Mesenchymal stem cell (in vitro differentiated cells and primary cell): Measurements from ENCODE around the gene ARL10.

Experiments
- DNase-seq: peaks from one replicate; pipeline ENCODE4 v3.0.0-alpha.2; 2013
- H2AFZ ChIP-seq: one replicate; pipeline ENCODE4 v1.6.1; 2013; ENCODE audit warnings: low read depth, mild to moderate bottlenecking, control low read depth, inconsistent platforms, low read length, moderate library complexity
- H2AK5ac ChIP-seq: 2 replicates; pipeline ENCODE4 v1.6.1; 2013; ENCODE audit warnings: low read length, moderate library complexity, mild to moderate bottlenecking, inconsistent platforms; ENCODE audit not compliant: severe bottlenecking
- H2BK120ac ChIP-seq: one replicate; pipeline ENCODE4 v1.6.1; 2013; ENCODE audit warnings: low read depth, mild to moderate bottlenecking, inconsistent platforms, low read length, moderate library complexity
- H2BK12ac ChIP-seq, 2 experiments: one replicate each; pipeline ENCODE4 v1.6.1; 2013; ENCODE audit warnings: inconsistent platforms in 2 of 2, low read length in 2 of 2, mild to moderate bottlenecking in 2 of 2, moderate library complexity in 2 of 2, control low read depth in 1 of 2
- H2BK15ac ChIP-seq: one replicate; pipeline ENCODE4 v1.6.1; 2013; ENCODE audit warnings: mild to moderate bottlenecking, low read depth, inconsistent platforms; ENCODE audit not compliant: poor library complexity, severe bottlenecking
- H2BK5ac ChIP-seq: 2 replicates; pipeline ENCODE4 v1.6.1; 2013; ENCODE audit warnings: low read depth, mild to moderate bottlenecking, low read length, control low read depth, inconsistent platforms; ENCODE audit not compliant: poor library complexity, severe bottlenecking
- H3K14ac ChIP-seq, 2 experiments: one replicate each; pipeline ENCODE4 v1.6.1; 2013; ENCODE audit warnings: inconsistent platforms in 2 of 2, low read length in 2 of 2, control low read depth in 1 of 2, mild to moderate bottlenecking in 1 of 2, moderate library complexity in 1 of 2
- H3K18ac ChIP-seq, 2 experiments: one replicate each; pipeline ENCODE4 v1.6.1; 2013; ENCODE audit warnings: inconsistent platforms in 2 of 2, low read length in 2 of 2, control low read depth in 1 of 2, low read depth in 1 of 2, mild to moderate bottlenecking in 1 of 2
- H3K23ac ChIP-seq, 2 experiments: one replicate each; pipeline ENCODE4 v1.6.1; 2013; ENCODE audit warnings: inconsistent platforms in 2 of 2, low read length in 2 of 2, mild to moderate bottlenecking in 2 of 2, moderate library complexity in 2 of 2, control low read depth in 1 of 2
- H3K27ac ChIP-seq: 2 replicates; pipeline ENCODE4 v1.5.1; 2013; ENCODE audit warnings: mild to moderate bottlenecking, moderate library complexity, low read length, control low read depth, inconsistent platforms; ENCODE audit not compliant: poor library complexity, severe bottlenecking
- H3K27me3 ChIP-seq, 2 experiments: 2 replicates each; pipeline versions ENCODE4 v1.6.1 to v1.7.0; 2013; ENCODE audit warnings: low read length in 2 of 2, mild to moderate bottlenecking in 2 of 2, moderate library complexity in 2 of 2, control low read depth in 1 of 2, inconsistent platforms in 1 of 2; ENCODE audit not compliant: control insufficient read depth in 1 of 2, insufficient read depth in 1 of 2
- H3K36me3 ChIP-seq, 2 experiments: 2 replicates each; pipeline versions ENCODE4 v1.6.1 to v1.7.0; 2013; ENCODE audit warnings: low read length in 2 of 2, control low read depth in 1 of 2, inconsistent platforms in 1 of 2, low read depth in 1 of 2, mild to moderate bottlenecking in 1 of 2; ENCODE audit not compliant: insufficient read depth in 2 of 2, control insufficient read depth in 1 of 2
- H3K4ac ChIP-seq, 2 experiments: one replicate each; pipeline ENCODE4 v1.6.1; 2013; ENCODE audit warnings: inconsistent platforms in 2 of 2, low read length in 2 of 2, mild to moderate bottlenecking in 2 of 2, moderate library complexity in 2 of 2, control low read depth in 1 of 2, low read depth in 1 of 2
- H3K4me1 ChIP-seq: 2 replicates; pipeline ENCODE4 v1.6.1; 2013; ENCODE audit warnings: low read depth, low read length, control low read depth; ENCODE audit not compliant: control insufficient read depth, insufficient read depth
- H3K4me2 ChIP-seq: 2 replicates; pipeline ENCODE4 v1.6.1; 2013; ENCODE audit warnings: low read length, mild to moderate bottlenecking, inconsistent platforms; ENCODE audit not compliant: poor library complexity, severe bottlenecking
- H3K4me3 ChIP-seq, 2 experiments: 2 replicates each; pipeline versions ENCODE4 v1.5.1 to v1.7.0; 2013; ENCODE audit warnings: low read length in 2 of 2, mild to moderate bottlenecking in 2 of 2, control low read depth in 1 of 2, low read depth in 1 of 2; ENCODE audit not compliant: insufficient read depth in 1 of 2
- H3K79me1 ChIP-seq: replicated peaks from 2 replicates; pipeline ENCODE4 v1.6.1; 2013; ENCODE audit warnings: mild to moderate bottlenecking, control low read depth, low read length, inconsistent platforms; ENCODE audit not compliant: poor library complexity, severe bottlenecking
- H3K9ac ChIP-seq: 2 replicates; pipeline ENCODE4 v1.7.0; 2013; ENCODE audit warnings: mild to moderate bottlenecking, low read length, moderate library complexity
- H3K9me3 ChIP-seq: 2 replicates; pipeline ENCODE4 v1.7.0; 2013; ENCODE audit warnings: mild to moderate bottlenecking, low read length; ENCODE audit not compliant: control insufficient read depth
- H4K8ac ChIP-seq: one replicate; pipeline ENCODE4 v1.6.1; 2013; ENCODE audit warnings: inconsistent platforms, mild to moderate bottlenecking, low read length, moderate library complexity
- H4K91ac ChIP-seq: one replicate; pipeline ENCODE4 v1.6.1; 2013; ENCODE audit warnings: mild to moderate bottlenecking, low read length, inconsistent platforms
- WGBS: methylation state at CpG from one replicate; pipeline ENCODE4 v1.1.7; 2013; ENCODE audit warnings: mixed read lengths; 5-methylcytosine and 5-hydroxymethylcytosine counted together

Gene ARL10

DNA sequence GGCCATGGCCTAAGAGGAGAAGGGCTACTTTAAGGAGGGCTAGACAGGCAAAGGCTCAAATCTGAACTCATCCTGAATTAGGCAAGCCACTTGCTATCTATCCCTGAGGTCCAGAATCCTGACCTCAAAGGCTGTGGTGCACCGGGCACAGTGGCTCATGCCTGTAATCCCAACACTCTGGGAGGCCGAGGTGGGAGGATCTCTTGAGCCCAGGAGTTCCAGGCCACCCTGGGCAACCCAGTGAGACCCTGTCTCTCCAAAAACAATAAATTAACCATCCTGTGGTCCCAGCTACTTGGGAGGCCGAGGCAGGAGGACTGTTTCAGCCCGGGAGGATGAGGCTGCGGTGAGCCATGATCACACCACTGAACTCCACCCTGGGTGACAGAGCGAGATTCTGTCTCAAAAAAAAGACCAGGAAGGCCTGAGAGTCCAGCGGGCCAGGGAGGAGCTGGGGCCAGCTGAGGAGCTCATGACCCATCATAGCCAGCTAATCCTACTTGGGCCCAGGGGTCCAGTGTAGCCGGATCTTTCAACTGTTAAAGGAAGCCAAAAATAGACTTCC lies 19.2 kb downstream of the ARL10 start:
- Histone ChIP-seq H2BK15ac (no peak overlapping the region), H3K14ac (no peak overlapping the region), H2AFZ (no peak overlapping the region), H3K4me3 (no peak overlapping the region), H4K91ac (no peak overlapping the region), H2BK5ac (no peak overlapping the region), H3K36me3 (peaks cover 45 to 67% of the 10 kb centered on the region in 2 experiments), H4K8ac (no peak overlapping the region), H3K27me3 (no peaks in the 10 kb centered on the region), H3K4ac (no peak overlapping the region), H3K9ac (no peak overlapping the region), H2AK5ac (no peak overlapping the region), H2BK12ac (no peak overlapping the region), H3K79me1 (peaks cover 35% of the 10 kb centered on the region), H3K4me2 (no peak overlapping the region), H3K18ac (no peak overlapping the region), H3K27ac (no peak overlapping the region), H3K9me3 (no peaks in the 10 kb centered on the region), H3K4me1 (peaks cover 5% of the 10 kb centered on the region), H3K23ac (no peak overlapping the region), H2BK120ac (no peak overlapping the region)
- WGBS = 94% methylated on average over 8 of the region's 8 CpGs
- DNase-seq = no peak

GRCh38 chr5:176384991-176385390 lies 19.7 kb downstream of the ARL10 start:
- Histone ChIP-seq H4K91ac (no peak overlapping the region), H3K9me3 (no peaks in the 10 kb centered on the region), H3K4me2 (no peak overlapping the region), H2BK12ac (no peak overlapping the region), H3K27ac (no peak overlapping the region), H3K9ac (no peak overlapping the region), H3K4me3 (no peak overlapping the region), H3K27me3 (no peaks in the 10 kb centered on the region), H3K36me3 (peaks cover 45 to 61% of the 10 kb centered on the region in 2 experiments), H2AK5ac (no peak overlapping the region), H3K23ac (no peak overlapping the region), H3K79me1 (peaks cover 35% of the 10 kb centered on the region), H2BK5ac (no peak overlapping the region), H2BK120ac (no peak overlapping the region), H3K4me1 (peaks cover 5% of the 10 kb centered on the region), H3K14ac (no peak overlapping the region), H2AFZ (no peak overlapping the region), H2BK15ac (no peak overlapping the region), H3K4ac (no peak overlapping the region), H3K18ac (no peak overlapping the region), H4K8ac (no peak overlapping the region)
- 98% methylated on average over 12 of the region's 12 CpGs for WGBS
- DNase-seq = no peak

DNA sequence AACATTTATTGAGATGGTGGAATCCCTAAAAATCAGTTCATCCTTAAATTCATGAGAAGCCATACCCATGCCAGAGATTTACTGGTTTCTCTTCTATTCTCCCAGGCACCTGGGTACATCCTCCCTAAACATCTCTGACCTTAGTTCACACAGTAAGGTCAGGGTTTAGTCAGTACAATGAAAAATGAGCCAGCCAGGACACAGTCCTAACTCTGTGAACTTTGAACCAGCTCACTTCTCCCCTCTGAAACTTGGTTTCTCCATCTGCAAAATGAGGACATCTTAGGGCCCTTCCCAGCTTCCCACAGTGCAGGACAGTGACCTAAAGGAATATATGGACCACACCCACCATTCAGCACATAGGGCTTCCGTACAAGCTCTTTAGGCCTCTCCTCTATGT lies 21.2 kb downstream of the ARL10 start:
- Histone ChIP-seq H4K91ac (no peak overlapping the region), H4K8ac (no peak overlapping the region), H3K79me1 (peaks cover 44% of the 10 kb centered on the region), H2BK15ac (no peak overlapping the region), H3K18ac (no peak overlapping the region), H3K27ac (no peak overlapping the region), H2BK5ac (no peak overlapping the region), H3K4me2 (no peak overlapping the region), H3K4ac (no peak overlapping the region), H3K4me1 (peaks cover 5% of the 10 kb centered on the region), H2AK5ac (no peak overlapping the region), H3K27me3 (no peaks in the 10 kb centered on the region), H3K36me3 (peaks cover 52 to 63% of the 10 kb centered on the region in 2 experiments), H3K4me3 (peak overlapping the region in 1 of 2 experiments; percentile 98), H3K9ac (peak overlapping the region; percentile 94), H3K9me3 (no peaks in the 10 kb centered on the region), H3K14ac (no peak overlapping the region), H2BK120ac (no peak overlapping the region), H3K23ac (peak overlapping the region in 1 of 2 experiments; percentile 14), H2AFZ (no peak overlapping the region), H2BK12ac (no peak overlapping the region)
- DNase-seq = no peak
- no CpG with 5 or more reads among the region's 1 CpG for WGBS

DNA sequence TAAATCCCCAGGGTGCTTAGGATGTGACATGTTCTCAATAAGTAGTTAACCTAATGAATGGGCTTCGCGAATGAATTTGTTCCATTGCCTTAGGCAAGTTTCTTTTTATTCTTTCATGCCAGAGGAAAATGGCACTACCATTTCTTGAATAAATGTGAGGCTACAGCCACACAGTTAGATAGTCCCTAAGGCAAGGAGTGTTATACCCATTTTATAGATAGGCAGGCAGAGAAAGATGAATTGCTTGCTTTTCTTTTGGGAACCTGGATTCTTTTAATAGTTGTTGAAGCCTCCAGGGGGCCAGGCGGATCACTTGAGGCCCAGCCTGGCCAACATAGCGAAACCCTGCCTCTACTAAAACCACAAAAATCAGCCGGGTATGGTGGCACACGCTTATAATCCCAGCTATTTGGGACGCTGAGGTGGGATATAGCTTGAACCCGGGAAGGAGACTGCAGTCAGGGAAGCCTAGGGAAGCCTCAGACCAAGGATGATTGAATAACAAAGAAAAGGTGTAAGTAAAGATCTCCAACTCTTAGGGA lies 22.2 kb downstream of the ARL10 start:
- WGBS = 32% methylated on average over 6 of the region's 8 CpGs
- H2BK12ac ChIP-seq = no peak overlapping the region
- no peak overlapping the region for H3K14ac ChIP-seq
- H2BK15ac ChIP-seq = no peak overlapping the region
- H3K23ac ChIP-seq = no peak overlapping the region
- no peak overlapping the region for H3K4ac ChIP-seq
- H2AK5ac ChIP-seq = no peak overlapping the region
- H4K8ac ChIP-seq = no peak overlapping the region
- DNase-seq = peak; percentile 18
- peak overlapping the region; percentile 94 for H3K9ac ChIP-seq
- no peak overlapping the region for H3K27ac ChIP-seq
- no peak overlapping the region for H4K91ac ChIP-seq
- no peak overlapping the region for H2AFZ ChIP-seq
- no peak overlapping the region for H2BK5ac ChIP-seq
- no peak overlapping the region for H3K18ac ChIP-seq
- H3K27me3 ChIP-seq = no peaks in the 10 kb centered on the region
- peaks cover 53 to 63% of the 10 kb centered on the region in 2 experiments for H3K36me3 ChIP-seq
- no peaks in the 10 kb centered on the region for H3K9me3 ChIP-seq
- H3K4me1 ChIP-seq = peaks cover 5% of the 10 kb centered on the region
- peak overlapping the region; percentile 86 for H3K4me2 ChIP-seq
- peaks cover 46% of the 10 kb centered on the region for H3K79me1 ChIP-seq
- no peak overlapping the region for H2BK120ac ChIP-seq
- peak overlapping the region; percentile 35 to 98 for H3K4me3 ChIP-seq
